HG03139 (cell line): Measurements from ENCODE around the gene MYRIP.

Source experiments
- ATAC-seq: cut with Tn5 transposase; IDR thresholded peaks from one replicate; pipeline ENCODE4 v1.9.1; 2021; ENCODE audit not compliant: unreplicated experiment

The MYRIP gene

GRCh38 chr3:40308725-40309417 lies 499.5 kb downstream of the MYRIP start:
- ATAC-seq = peak; percentile 0

GRCh38 chr3:40309418-40309924 lies 500.1 kb downstream of the MYRIP start, which contains the start of gene EIF1B:
EIF1B (plus strand) TSS chr3:40309707; CDS start chr3:40309942, 235 bp downstream.
- peak; percentile 91 for ATAC-seq
